B cell (primary cell): ENCODE results near the gene PTPRG. TPM values are rescaled to one million over a fixed set of nuclear protein-coding genes. Genes with fewer than 3 reads are reported as not detected.

Experiments
- ATAC-seq: fragments of 200-7000 bp; cut with Tn5 transposase; one replicate; pipeline ENCODE4 v1.10.0; 2021; ENCODE audit warnings: low read depth, mild to moderate bottlenecking, moderate number of reproducible peaks, moderate library complexity
- CTCF ChIA-PET: fragments of 350-600 bp; sonication (Branson Sonifier 250); formaldehyde crosslinking; loops from one replicate; lab custom pipeline; 2021; ENCODE audit warnings: antibody characterized with exemption, inconsistent platforms; lab: Charles Lee
- POLR2A ChIA-PET: fragments of 350-600 bp; sonication (Branson Sonifier 250); formaldehyde crosslinking; loops from one replicate; lab custom pipeline; 2021; ENCODE audit warnings: antibody characterized with exemption; lab: Charles Lee
- DNase-seq: peaks from one replicate; pipeline ENCODE4 v3.0.0; 2013
- H2AFZ ChIP-seq: 2 replicates; pipeline ENCODE4 v1.6.1; 2012; ENCODE audit warnings: mild to moderate bottlenecking, low read depth, low read length; ENCODE audit not compliant: insufficient read depth, poor library complexity, severe bottlenecking
- H3K27ac ChIP-seq, 2 donors: 1 replicate in 1 of 2; 2 replicates in 1 of 2; pipeline ENCODE4 v1.5.1; 2012 to 2013; ENCODE audit warnings: low read length in 2 of 2, mild to moderate bottlenecking in 2 of 2, moderate library complexity in 1 of 2
- H3K27me3 ChIP-seq, 4 experiments: fragments of 200-600 bp in 1 of 4; sonication (generic) in 1 of 4; replicated peaks in 1 of 4; 1 replicate in 2 of 4; 2 replicates in 2 of 4; pipeline versions ENCODE4 v1.6.1 to v1.7.0; 2013 to 2016; ENCODE audit warnings: low read length in 3 of 4, mild to moderate bottlenecking in 2 of 4, mixed read lengths in 1 of 4, moderate library complexity in 1 of 4; ENCODE audit not compliant: insufficient read depth in 4 of 4, control insufficient read depth in 3 of 4; ENCODE audit errors: control extremely low read depth in 1 of 4
- H3K36me3 ChIP-seq, 2 experiments: replicated peaks in 1 of 2; 1 replicate in 1 of 2; 2 replicates in 1 of 2; pipeline versions ENCODE4 v1.6.1 to v1.7.1; 2013; ENCODE audit warnings: low read length in 1 of 2; ENCODE audit not compliant: insufficient read depth in 2 of 2, control insufficient read depth in 1 of 2; ENCODE audit errors: control extremely low read depth in 1 of 2, extremely low read depth in 1 of 2
- H3K4me1 ChIP-seq, 2 donors: fragments of 200-600 bp in 1 of 2; sonication (generic) in 1 of 2; 1 replicate in 1 of 2; 2 replicates in 1 of 2; pipeline versions ENCODE4 v1.5.1 to v1.6.1; 2013 to 2017; ENCODE audit warnings: low read length in 2 of 2; ENCODE audit not compliant: control insufficient read depth in 2 of 2, insufficient read depth in 2 of 2
- H3K4me2 ChIP-seq: replicated peaks from 2 replicates; pipeline ENCODE3; 2012; ENCODE audit warnings: mild to moderate bottlenecking, low read depth, low read length; ENCODE audit not compliant: poor library complexity, severe bottlenecking
- H3K4me3 ChIP-seq, 5 experiments: fragments of 200-600 bp in 1 of 5; sonication (generic) in 1 of 5; 1 replicate in 3 of 5; 2 replicates in 2 of 5; pipeline versions ENCODE4 v1.5.1 to v1.7.0; 2011 to 2016; ENCODE audit warnings: low read length in 4 of 5, mild to moderate bottlenecking in 4 of 5, low read depth in 2 of 5, control low read depth in 1 of 5, moderate library complexity in 1 of 5; ENCODE audit not compliant: insufficient read depth in 1 of 5; ENCODE audit errors: control extremely low read depth in 1 of 5, extremely low read depth in 1 of 5
- H3K79me2 ChIP-seq: fragments of 200-600 bp; sonication (generic); one replicate; pipeline ENCODE4 v1.6.0; 2016; ENCODE audit warnings: low read length; ENCODE audit not compliant: control insufficient read depth, insufficient read depth
- H3K9ac ChIP-seq: fragments of 200-600 bp; sonication (generic); 2 replicates; pipeline ENCODE4 v1.6.1; 2017; ENCODE audit warnings: mild to moderate bottlenecking, low read length, moderate library complexity
- H3K9me3 ChIP-seq, 3 donors: one replicate each; pipeline versions ENCODE4 v1.6.1 to v1.7.1; 2013; ENCODE audit warnings: low read length in 2 of 3; ENCODE audit not compliant: control insufficient read depth in 2 of 3, insufficient read depth in 1 of 3; ENCODE audit errors: control extremely low read depth in 1 of 3
- H4K20me1 ChIP-seq: 2 replicates; pipeline ENCODE4 v1.6.0; 2012; ENCODE audit warnings: mild to moderate bottlenecking, low read length; ENCODE audit not compliant: insufficient read depth, control insufficient read depth, poor library complexity, severe bottlenecking
- H3K27ac Mint-ChIP-seq: one replicate; pipeline ENCODE4 v1.8.0; 2021; ENCODE audit warnings: mixed read lengths
- H3K27me3 Mint-ChIP-seq: one replicate; pipeline ENCODE4 v1.8.0; 2021; ENCODE audit warnings: mixed read lengths
- H3K4me1 Mint-ChIP-seq: one replicate; pipeline ENCODE4 v1.8.0; 2021; ENCODE audit warnings: mixed read lengths
- H3K4me3 Mint-ChIP-seq: one replicate; pipeline ENCODE4 v1.8.0; 2021; ENCODE audit warnings: mixed read lengths
- H3K9me3 Mint-ChIP-seq: one replicate; pipeline ENCODE4 v1.8.0; 2022; ENCODE audit warnings: mixed read lengths; ENCODE audit not compliant: insufficient read depth
- CTCF ChIP-seq: fragments of 200-600 bp; IDR thresholded peaks from one replicate; pipeline ENCODE4 v1.8.0; 2022; ENCODE audit warnings: antibody characterized with exemption, mild to moderate bottlenecking
- EZH2 ChIP-seq: IDR thresholded peaks from 2 replicates; pipeline ENCODE4 v1.6.1; 2012; ENCODE audit warnings: borderline replicate concordance, low read depth, mild to moderate bottlenecking, moderate library complexity, low read length; ENCODE audit not compliant: insufficient read depth, poor library complexity, severe bottlenecking
- WGBS: methylation state at CpG from one replicate; pipeline ENCODE4 v1.1.5; 2013; ENCODE audit warnings: missing lambda C conversion rate; ENCODE audit not compliant: insufficient coverage; 5-methylcytosine and 5-hydroxymethylcytosine counted together
- intact Hi-C: fragments of 100-400 bp; cut with micrococcal nuclease; formaldehyde crosslinking; loops from one replicate; pipeline ENCODE4 v1.10.0; 2022
- polyA plus RNA-seq: library from polyadenylated mRNA; depleted of rRNA; stranded (reverse); fragments of >200 nt; gene quantifications from 2 replicates; pipeline ENCODE4 v1.2.3, GENCODE V29; 2012
- total RNA-seq, 2 donors: library from RNA; stranded (reverse); fragments of 120-200 nt in 1 of 2; gene quantifications; 1 replicate in 1 of 2; 2 replicates in 1 of 2; pipeline versions ENCODE4 v1.2.3 to v1.2.4, GENCODE V29; 2013 to 2022

The PTPRG gene
- total and polyA plus RNA-seq, 2 donors (not counting 1 experiment from before 2014, with no cell fraction given): 0.12 to 1.3 TPM

GRCh38 chr3:62056658-62057057, 495.3 kb downstream of the PTPRG start:
- Histone ChIP-seq H3K4me2 (no peak overlapping the region), H3K36me3 (no peaks in the 10 kb centered on the region), H3K27me3 (no peaks in the 10 kb centered on the region), H3K9ac (no peak overlapping the region), H4K20me1 (no peaks in the 10 kb centered on the region), H3K27ac (no peak overlapping the region), H2AFZ (no peak overlapping the region), H3K79me2 (no peaks in the 10 kb centered on the region), H3K4me1 (no peaks in the 10 kb centered on the region), H3K4me3 (no peak overlapping the region), H3K9me3 (no peaks in the 10 kb centered on the region)
- Mint-ChIP-seq H3K9me3 (no peaks in the 10 kb centered on the region), H3K4me1 (no peaks in the 10 kb centered on the region), H3K4me3 (no peak overlapping the region), H3K27me3 (no peaks in the 10 kb centered on the region), H3K27ac (no peak overlapping the region)
- ChIA-PET POLR2A (no interaction called here), CTCF (no interaction called here)
- 86% methylated on average over 3 of the region's 5 CpGs for WGBS
- TF ChIP-seq EZH2 (no peak), CTCF (no peak)
- no peak for DNase-seq
- intact Hi-C loops: no loop called here
- ATAC-seq: no peak

- H3K27me3 ChIP-seq: no peaks in the 10 kb centered on the region
- no peak overlapping the region for H3K4me3 Mint-ChIP-seq
- H3K9ac ChIP-seq: no peak overlapping the region
- H3K4me1 ChIP-seq: no peaks in the 10 kb centered on the region
- H3K27ac Mint-ChIP-seq: no peak overlapping the region
- H2AFZ ChIP-seq: no peak overlapping the region
- H3K4me2 ChIP-seq: no peak overlapping the region
- no peak overlapping the region for H3K4me3 ChIP-seq
- TF ChIP-seq CTCF (no peak), EZH2 (no peak)
- ChIA-PET CTCF (no interaction called here), POLR2A (no interaction called here)
- no peaks in the 10 kb centered on the region for H3K79me2 ChIP-seq
- H4K20me1 ChIP-seq: no peaks in the 10 kb centered on the region
- 80% methylated on average over 2 of the region's 4 CpGs for WGBS
- H3K4me1 Mint-ChIP-seq: no peaks in the 10 kb centered on the region
- ATAC-seq: no peak
- intact Hi-C loops: no loop called here
- no peak overlapping the region for H3K27ac ChIP-seq
- H3K27me3 Mint-ChIP-seq: no peaks in the 10 kb centered on the region
- peaks cover 3% of the 10 kb centered on the region for H3K9me3 Mint-ChIP-seq
- no peak for DNase-seq
- H3K36me3 ChIP-seq: no peaks in the 10 kb centered on the region
- peaks cover 0 to under 1% (median 0%) of the 10 kb centered on the region in 3 donors for H3K9me3 ChIP-seq
These were observed 496.1 kb downstream of the PTPRG start for GRCh38 chr3:62057339-62058047.
